Body of pancreas (tissue), 4 donors: ENCODE measurements around the gene IGF1R.

Experiments
- POLR2A ChIP-seq, 3 donors: fragments of 450-650 bp; IDR thresholded peaks; one replicate each; pipeline ENCODE4 v1.6.1; 2016; ENCODE audit warnings: antibody characterized with exemption in 3 of 3, mild to moderate bottlenecking in 2 of 3
- TF ChIP-seq, protein P1 (sequence below), 7 experiments: fragments of 450-650 bp in 4 of 7; fragments of 200-600 bp in 3 of 7; sonication (generic) in 3 of 7; IDR thresholded peaks; one replicate each; pipeline ENCODE4 v1.5.1; 2016 to 2019; ENCODE audit warnings: antibody characterized with exemption in 7 of 7

- no peak for TF ChIP-seq POLR2A (IDR thresholded peaks at IDR 0.05)
- TF ChIP-seq, protein P1, sequence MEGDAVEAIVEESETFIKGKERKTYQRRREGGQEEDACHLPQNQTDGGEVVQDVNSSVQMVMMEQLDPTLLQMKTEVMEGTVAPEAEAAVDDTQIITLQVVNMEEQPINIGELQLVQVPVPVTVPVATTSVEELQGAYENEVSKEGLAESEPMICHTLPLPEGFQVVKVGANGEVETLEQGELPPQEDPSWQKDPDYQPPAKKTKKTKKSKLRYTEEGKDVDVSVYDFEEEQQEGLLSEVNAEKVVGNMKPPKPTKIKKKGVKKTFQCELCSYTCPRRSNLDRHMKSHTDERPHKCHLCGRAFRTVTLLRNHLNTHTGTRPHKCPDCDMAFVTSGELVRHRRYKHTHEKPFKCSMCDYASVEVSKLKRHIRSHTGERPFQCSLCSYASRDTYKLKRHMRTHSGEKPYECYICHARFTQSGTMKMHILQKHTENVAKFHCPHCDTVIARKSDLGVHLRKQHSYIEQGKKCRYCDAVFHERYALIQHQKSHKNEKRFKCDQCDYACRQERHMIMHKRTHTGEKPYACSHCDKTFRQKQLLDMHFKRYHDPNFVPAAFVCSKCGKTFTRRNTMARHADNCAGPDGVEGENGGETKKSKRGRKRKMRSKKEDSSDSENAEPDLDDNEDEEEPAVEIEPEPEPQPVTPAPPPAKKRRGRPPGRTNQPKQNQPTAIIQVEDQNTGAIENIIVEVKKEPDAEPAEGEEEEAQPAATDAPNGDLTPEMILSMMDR (IDR thresholded peaks at IDR 0.05) = no peak
These were observed 275.2 kb downstream of the IGF1R start for GRCh38 chr15:98923579-98923978.
